GM21515 (cell line): Measurements from ENCODE around the gene SEMA4D.

Experiments used
- ATAC-seq: cut with Tn5 transposase; IDR thresholded peaks from one replicate; pipeline ENCODE4 v1.9.1; 2021; ENCODE audit not compliant: unreplicated experiment

The SEMA4D gene

DNA sequence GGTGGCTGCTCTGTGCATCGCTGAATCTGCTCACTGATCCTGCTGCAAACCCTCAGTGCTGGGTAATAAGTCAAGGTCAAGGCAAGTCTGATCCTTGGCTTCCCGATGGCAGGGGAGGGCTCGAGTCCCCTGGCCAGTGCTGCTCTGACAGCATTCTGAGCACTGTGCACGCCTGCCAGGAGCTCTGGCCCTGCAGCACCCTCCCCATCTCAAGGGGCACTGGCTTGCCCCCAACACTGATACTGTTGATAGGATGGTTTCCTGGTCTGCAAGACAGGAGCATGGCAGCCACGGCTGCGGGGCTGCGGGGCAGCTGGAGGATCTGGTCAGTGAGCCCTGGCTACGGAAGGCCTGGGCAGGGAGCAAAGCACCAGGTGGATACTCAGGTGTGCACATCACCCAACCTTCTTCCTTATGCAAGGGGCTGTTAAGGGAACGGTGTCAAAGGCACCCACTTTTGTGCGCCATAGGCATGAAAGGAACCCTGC is 107.8 kb downstream of the SEMA4D start:
- no peak for ATAC-seq

DNA sequence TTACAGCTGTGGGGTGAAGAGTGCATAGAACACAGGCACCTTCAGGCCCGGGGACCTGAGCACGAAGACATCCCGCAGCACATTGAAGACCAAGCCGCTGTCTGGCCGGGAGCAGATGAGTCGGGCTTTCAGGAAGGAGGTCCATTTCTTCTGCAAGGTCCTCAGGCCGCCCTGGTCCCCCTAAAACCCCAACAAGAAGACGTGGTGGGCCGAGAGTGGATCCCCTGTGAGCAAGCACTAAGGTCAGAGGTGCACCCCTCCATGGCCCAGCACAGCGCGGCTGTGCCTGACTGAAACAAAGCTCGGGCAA is 109.1 kb downstream of the SEMA4D start:
- ATAC-seq, result no peak

DNA sequence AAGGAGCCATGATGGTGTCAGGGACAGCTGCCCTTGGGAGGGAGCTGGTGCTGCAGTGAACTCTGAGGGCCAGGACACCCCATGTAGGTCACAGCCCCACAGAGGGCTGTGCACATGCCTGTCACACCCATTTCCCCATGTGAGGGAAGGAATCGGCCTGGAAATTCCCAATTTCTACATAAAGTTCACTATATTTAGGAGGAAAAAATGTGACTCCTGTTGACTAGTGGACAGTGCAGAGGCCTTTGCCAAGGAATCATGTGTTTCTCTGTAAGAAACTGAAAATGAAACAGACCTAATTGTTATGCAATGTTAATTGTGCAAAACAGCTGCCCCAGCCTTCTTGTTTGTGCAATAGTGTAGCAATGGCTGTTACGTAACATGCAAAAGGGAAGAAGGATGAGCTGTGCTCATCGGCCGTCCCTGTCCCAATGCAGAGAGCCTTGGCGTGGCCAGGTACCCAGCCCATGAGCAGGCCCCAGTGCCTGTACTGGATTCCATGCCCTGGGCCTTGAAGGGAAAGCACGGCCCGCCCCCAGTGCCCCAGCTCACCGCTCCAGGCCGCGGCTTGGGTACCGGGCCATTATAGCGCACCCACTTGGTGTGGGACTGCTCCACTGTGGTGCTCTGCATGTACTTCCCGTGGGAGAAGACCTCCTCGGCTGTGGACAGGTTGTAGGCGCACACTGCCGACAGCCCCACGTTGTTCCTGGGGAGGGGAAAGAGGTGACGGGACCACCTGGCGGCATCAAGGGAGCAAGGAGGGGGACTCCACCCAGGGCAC is 109.6 kb downstream of the SEMA4D start:
- no peak for ATAC-seq

DNA sequence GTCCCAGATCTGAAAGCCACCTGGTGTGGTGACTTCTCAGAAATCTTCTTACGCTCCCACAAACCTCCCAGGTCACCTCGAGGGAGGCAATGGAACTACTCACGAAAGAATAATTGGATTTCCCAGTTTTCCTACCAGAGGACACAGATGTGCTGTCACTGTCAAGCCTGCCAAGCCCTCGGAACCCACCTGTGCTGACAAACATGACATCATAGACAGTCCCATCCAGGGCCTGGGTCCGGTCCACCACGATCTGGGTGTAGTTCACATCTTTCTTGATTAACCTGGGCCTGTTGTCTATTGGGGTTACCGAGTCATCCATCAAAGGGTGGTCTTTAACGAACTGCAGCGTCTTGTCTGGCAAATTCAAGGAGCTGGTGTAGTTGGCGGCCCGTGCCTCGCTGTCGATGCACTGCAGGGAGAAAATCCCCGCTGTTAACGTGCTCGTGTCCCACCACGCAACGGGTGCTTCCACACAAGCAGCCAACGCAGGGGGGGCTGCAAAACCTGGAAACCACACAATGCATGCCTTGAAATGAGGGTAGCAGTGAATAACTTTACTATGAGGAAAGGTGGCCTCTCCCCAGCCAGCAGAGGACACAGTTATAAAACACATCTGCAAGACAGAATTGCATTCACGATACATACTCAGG is 110.6 kb downstream of the SEMA4D start:
- ATAC-seq, result no peak

DNA sequence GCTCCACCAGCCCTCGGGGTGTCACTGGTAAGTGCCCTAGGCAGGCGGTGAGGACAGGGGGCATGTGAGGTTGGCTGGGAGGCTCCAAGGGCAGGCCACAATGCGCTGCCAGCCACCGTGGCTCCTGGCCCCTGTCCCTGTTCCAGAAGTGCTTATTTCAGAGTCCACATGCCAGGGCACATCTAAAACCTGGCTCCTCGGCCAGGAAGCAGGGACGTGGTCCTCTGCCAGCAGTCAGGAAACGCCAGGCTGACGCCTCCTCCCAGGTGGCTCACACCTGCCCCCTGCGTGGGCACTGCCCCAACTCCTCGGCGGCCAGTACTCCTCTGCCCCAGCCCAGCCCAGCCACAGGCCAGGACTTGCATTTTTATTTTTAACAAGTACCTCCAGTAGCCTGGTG is 111.1 kb downstream of the SEMA4D start:
- no peak for ATAC-seq

DNA sequence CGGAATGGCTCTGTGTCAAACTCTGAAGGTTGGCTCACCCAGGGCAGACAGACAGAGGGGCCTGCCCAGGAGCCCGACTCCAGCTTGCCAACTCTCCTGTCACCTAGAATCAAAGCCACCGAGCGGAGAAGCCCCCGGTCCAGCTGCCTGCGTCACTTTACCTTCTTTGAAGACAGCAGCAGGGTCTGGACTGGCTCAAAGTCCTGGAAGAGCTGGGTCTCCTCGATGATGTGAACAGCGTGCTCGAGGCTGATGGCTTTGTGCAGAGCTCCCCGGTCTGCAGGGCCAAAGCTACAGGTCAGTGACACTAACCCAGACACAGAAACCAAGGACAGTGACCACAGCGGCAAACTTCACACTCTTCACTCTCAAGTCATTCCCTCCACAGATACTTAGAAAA is 111.7 kb downstream of the SEMA4D start:
- ATAC-seq, result no peak

DNA sequence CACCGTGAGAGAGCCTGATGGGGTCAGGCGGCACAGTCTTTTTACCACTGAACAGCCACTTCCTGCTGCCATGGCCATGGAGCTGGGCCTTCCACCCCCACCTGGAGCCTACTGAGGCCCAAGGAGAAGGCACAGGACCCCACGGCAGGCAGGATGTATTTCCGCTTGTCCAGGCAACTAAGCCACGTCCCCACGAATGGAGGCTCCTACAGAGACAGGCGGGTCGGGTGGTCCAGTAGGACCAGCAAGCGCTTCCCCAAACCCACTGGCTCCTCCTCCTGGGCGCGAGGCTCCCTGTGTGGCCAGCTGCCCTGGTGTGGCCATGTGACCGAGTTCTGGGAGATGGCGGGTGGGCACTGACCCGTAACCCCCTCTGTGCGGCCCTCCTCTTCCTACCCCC is 113.1 kb downstream of the SEMA4D start:
- no peak for ATAC-seq

DNA sequence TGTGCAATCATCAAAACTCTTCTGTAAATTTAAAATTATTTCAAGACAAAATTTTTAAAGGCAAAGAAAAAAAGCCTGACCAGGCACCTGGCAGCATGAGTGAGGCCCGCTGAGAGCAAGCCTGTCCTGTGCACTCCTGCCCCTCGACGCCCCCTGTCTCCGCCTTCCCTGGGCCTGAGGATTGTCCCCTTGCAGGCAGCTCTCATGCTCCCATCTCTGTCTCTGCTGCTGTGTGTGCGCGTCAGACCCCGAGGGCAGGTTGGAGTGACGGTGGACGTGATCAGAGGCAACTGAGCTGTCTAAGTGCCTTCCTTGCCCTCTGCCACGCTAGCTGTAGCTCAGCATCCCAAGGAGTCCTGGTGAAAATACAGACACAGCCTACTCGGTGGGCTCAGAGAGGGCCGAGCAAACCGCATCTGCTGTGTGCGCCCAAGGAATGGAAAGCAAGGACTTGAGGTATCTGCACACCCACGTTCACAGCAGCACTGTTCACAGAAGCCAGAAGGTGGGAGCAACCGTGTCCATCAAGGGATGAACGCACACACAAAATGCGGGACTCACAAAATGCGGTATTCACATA is 114.1 kb downstream of the SEMA4D start:
- ATAC-seq, result no peak

DNA sequence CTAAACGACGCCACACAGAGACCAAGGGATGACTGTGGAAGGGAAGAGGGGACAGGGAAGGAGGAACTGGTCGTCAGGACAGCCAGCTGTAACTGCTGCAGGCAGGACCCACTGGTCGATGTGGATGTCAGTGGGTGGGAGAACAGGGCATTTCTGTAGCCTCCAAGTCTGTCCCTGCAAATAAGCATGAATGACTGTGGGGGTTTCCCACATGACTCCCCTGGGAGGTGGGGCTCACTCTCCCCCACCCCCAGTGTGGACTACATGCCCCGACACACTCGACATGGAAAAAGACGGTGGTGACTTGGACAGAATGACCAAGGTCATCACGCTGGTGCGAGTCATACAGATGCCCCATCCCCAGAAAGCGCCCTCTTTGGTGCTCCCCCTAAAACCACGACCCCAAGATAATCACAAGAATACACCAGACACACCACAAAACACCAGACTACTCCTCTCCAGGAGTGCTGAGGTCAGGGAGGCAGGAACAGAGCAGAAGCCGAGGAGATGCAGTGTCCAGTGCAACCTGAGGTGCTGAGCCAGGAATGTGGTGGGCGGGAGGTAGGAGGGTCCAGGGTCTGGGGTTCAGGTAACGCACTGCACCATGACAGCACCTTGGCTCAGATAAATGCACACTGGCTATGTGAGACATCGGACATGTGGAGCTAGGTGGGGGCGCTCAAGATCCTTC is 114.7 kb downstream of the SEMA4D start:
- no peak for ATAC-seq

DNA sequence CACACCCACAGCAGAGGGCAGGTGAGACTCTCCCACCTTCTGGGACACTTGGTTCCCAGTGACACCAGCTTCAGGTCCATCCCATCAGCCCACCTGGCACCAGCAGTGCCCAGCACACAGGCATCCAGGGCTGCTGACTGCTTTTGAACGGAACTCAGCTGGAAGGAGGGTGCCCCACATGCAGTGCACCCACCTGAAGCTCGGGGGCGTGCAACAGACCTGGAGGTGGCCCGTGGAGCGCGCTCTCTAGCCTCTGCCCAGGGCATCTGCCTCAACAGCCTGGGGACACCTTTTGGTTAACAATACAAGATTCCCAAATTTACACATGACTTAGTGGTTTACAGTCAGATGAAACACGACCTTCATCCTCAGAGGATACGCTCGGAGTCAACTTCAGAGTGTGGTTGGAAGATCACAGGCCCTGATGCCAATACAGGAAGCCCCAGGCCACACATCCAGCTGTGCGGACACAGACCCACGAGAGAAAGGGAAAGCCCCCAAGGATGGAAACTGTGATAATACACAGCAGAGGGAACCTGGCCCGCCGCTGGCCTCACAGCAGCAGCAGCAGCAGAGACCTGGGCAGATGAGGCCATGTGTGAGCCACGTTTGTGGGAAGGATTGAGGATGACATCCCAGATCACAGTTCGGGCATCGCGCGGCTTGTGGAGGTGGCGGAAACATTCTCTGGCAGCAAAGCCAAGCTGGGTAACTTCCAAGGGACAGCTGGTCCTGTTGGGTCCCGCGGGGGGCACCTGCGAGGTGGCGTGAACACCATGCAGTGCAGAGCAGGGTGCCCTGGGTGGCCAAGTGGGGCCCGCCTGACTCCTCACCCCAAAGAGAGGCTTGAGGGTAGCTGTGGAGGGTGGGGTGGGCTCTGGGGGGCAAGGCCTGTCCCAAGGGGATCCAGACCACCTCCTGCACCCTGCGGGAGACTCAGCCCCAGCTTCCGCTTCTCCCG is 115.6 kb downstream of the SEMA4D start:
- no peak for ATAC-seq

DNA sequence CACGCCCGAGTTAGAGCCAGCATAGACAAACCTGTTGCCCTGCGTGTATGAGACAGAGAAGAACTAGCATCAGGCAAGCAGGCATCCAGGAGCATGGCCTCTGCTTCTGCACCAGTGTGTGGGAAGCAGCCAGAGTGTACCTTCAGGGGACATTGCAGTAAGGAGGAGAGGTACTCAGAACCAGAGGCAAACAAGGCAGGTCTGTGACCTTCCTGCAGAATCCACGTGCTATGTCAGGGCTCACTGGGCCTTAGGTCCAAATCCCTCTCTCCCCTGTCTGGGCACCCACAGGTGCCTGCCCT is 116.7 kb downstream of the SEMA4D start:
- ATAC-seq, result no peak

DNA sequence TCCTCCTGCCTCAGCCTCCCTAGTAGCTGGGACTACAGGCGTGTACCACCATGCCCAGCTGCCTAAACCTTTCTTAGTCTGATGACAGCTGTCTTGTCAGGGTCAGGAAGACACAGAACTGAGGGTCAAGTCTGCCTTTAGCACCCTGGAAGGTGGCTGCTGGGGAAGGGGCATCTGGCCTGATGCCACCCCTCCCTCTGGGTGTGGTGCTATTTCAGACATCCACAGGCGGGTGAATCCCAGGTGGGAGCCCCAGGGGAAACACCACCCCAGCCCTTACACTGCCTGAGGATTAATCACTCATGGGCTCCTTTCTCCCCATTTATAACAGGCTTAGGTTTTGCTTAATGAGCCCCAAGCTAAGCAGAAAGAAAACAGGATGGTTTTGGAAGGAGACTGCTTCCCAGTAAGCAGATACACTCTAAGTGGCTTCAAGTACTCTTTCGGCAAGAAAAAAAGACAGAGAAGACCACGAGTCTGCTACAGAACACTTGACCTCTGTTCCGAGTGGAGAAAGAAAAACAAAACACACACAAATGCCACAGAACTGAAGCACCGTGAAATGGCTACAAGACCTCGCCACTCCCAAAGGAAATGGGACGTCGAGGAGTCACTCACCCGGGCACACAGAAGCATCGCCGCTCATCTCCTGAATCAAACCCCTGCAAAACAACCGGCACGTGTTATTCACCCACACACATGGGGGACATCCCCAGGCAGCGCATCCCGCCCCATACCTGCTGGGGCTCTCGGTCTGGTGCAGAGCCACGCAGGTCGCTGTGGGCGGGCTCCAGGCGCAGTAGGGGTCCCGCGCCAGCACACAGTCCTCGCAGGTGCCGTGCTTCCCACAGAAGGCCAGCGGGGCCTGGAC is 117.2 kb downstream of the SEMA4D start:
- ATAC-seq, result no peak

DNA sequence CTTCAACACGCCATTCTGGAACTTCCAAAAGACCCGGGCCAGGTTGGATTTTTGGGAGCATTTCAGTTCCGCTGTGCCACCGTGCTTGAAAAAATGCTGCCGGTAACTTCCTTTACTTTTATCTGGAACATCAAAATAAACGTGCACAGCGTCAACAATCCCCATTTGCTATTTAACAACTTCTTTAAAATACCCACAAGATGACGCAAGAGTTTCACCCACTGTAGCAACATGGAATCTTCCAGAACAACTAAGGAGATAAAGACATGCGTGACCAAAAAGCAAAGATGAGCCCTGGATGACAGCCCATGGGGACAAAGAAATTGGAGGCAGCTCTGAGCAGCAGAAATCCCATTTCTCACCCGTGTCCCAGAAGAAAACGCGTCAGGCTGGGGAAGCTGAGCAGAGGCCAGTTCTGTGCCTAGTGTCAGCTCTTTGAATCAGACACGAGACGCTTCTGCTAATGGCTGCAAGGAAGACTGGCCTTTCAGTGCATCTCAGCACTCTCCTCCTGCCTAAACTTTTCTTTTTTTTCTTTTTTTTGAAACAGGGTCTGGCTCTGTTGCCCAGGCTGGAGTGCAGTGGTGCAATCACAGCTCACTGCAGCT is 118.3 kb downstream of the SEMA4D start:
- no peak for ATAC-seq

DNA sequence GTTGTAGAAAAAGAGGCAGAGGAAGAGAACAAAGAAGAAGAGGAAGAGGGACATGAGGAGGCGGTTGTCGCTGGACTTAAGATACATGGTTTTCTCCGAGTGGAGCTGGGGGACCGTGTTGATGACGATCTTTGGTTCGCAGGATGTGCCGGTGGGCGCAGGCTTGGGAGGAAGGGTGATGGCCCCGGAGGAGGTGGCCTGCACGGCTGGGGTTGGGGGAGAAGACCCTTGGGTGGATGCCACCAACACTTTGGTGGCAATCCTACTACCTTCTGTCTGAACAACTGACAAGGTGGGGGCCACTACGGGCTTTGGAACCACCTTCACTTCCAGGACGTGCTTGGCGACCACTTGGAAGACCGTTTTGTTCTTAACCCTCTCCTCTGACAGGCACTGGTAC is 118.9 kb downstream of the SEMA4D start:
- no peak for ATAC-seq

DNA sequence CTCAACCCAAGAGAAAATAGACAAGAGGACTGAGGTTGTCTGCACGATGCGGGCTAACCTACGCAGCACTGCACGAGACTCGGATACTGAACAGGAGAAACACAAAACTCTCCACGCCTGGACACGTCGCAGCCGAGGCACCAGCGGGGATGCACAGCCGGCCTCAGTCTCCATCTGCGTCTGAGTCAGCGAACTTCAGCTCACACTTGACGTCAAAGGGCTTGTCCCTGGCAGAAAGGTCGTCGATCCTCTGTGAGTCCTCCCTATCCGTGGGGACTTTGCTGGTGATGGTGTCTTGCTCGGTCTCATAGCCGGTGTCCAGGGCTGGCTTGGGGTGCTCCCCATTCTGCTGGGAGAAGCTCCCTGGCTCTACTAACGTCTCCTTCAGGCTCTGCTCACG is 119.4 kb downstream of the SEMA4D start:
- no peak for ATAC-seq

DNA sequence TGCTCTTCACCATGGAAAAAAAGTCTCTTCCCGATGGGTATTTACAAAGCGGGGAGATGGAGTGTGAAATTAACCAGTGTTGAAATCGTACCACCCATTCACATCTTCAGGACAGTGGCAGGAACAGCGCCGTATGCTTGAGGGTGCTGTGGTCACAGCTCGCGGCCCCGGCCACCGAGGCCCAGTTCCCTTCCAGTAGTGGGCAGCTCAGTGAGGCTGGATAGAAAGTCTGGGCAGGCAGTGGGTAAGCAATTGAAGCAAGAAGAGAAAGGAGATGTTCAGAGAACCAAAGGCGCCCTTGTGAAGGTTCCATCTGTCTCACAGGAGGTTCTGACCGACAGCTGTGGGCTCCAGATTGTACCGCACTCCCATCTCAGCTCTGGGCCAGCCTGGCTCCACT is 120.5 kb downstream of the SEMA4D start:
- ATAC-seq, result no peak

DNA sequence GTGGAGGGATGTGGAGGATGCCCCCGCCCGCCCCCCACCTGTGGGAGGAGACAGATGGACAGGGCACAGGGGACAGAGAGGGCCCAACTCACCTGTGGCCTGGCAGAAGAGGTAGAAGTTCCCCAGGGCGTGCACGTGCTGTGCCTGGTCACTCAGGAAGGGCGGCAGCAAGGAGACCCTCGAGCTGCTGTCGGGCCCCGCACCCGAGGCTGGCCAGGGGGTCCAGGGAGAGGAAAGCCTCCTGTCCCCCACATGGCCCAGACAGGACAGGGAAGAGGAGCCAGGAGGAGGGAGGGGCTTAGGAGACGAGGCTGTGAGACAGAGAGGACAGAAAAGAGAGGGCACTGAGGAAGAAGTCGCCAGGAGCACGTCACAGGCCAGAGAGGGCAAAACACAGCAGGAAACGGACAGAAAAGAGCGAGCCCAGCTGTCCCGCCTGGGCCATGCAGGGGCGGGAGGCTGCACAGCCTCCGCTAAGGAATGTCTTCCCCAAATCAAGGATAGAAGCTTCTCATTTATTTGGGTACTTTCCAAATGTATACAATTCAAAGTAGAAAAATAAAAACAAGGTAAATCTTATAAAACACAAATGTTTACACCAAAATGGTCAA is 121.1 kb downstream of the SEMA4D start:
- no peak for ATAC-seq

DNA sequence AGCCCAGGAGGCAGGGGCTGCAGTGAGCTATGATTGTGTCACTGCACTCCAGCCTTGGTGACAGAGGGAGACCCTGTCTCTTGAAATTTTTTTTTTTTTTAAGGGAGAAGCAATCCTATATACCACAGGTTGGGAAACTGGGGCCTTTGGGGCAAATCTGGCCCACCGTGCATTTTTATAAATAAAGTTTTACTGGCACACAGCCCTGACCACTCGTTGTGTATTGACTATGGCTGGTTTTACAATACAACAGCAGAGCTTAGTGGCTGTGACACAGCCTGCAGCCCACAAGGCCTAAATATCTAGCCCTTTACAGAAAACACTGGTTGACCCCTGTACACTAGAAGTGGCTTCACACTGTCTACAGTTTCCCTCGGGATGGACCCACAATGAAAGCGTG is 121.6 kb downstream of the SEMA4D start:
- ATAC-seq, result no peak

DNA sequence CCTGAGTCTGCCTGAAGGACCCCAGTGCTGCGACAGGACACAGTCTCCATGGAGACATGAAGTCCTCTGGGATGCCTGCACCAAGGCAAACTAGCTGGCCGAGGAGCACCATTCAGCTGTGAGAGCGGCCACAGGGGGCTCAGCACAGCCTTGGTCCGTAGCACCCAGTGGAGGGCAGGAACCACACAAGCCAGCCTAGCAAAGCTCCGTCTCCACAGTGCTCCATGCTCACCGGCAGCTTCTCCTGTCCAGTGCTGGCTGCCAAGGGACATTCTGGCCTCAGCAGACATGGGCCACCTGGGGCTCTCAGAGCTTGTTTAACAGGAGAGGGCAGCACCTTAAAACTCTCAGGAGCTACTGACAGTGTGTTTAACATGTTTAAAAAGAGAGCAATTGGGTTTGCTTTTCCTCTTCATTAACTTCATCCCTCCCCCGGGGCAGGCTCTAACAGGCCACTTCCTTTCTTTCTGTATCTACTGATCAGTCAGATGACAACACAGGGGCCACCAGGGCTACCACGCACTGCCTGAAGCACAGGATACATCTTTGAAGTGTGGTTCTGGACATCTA is 122.6 kb downstream of the SEMA4D start:
- ATAC-seq, result peak; percentile 37
